ENCODE results near the gene ZNF503.
"Not testable (repeated sequence)": the region's sequence is repeated elsewhere in the genome, so short reads cannot be mapped to it uniquely, and the experiment has no call there.

The ZNF503 gene

GRCh38 chr10:75392744-75393143, 8.8 kb downstream of the ZNF503 start:
- no peak for FAIRE-seq

- no peak for FAIRE-seq
Measured at GRCh38 chr10:75392271-75392670, 9.3 kb downstream of the ZNF503 start.

GRCh38 chr10:75390178-75390577, 11.4 kb downstream of the ZNF503 start:
- no peak for FAIRE-seq

GRCh38 chr10:75388082-75388481, 13.5 kb downstream of the ZNF503 start:
- no peak for FAIRE-seq

GRCh38 chr10:75386128-75386527, 15.4 kb downstream of the ZNF503 start:
- no peak for FAIRE-seq

- no peak for FAIRE-seq
Measured at GRCh38 chr10:75379817-75380216, 21.7 kb downstream of the ZNF503 start.

GRCh38 chr10:75379212-75379724, 22.3 kb downstream of the ZNF503 start:
- no peak for FAIRE-seq

- no peak for FAIRE-seq
Measured at GRCh38 chr10:75378379-75378778, 23.2 kb downstream of the ZNF503 start.

GRCh38 chr10:75377869-75378268, 23.7 kb downstream of the ZNF503 start:
- FAIRE-seq = no peak

GRCh38 chr10:75375838-75376237, 25.7 kb downstream of the ZNF503 start:
- no peak for FAIRE-seq

GRCh38 chr10:75371010-75371409, 30.6 kb downstream of the ZNF503 start:
- no peak for FAIRE-seq

- FAIRE-seq = not testable (repeated sequence)
Measured at GRCh38 chr10:75369838-75370237, 31.7 kb downstream of the ZNF503 start.

GRCh38 chr10:75367901-75368300, 33.7 kb downstream of the ZNF503 start:
- no peak for FAIRE-seq

- no peak for FAIRE-seq
Measured at GRCh38 chr10:75367021-75367487, 34.5 kb downstream of the ZNF503 start.

GRCh38 chr10:75363431-75363830, 38.1 kb downstream of the ZNF503 start:
- FAIRE-seq = no peak

- FAIRE-seq = not testable (repeated sequence)
Measured at GRCh38 chr10:75359876-75360275, 41.7 kb downstream of the ZNF503 start.

GRCh38 chr10:75358835-75359421, 42.6 kb downstream of the ZNF503 start:
- FAIRE-seq = no peak

GRCh38 chr10:75358132-75358531, 43.4 kb downstream of the ZNF503 start:
- FAIRE-seq = no peak

- no peak for FAIRE-seq
Measured at GRCh38 chr10:75357500-75357899, 44.1 kb downstream of the ZNF503 start.

GRCh38 chr10:75356484-75356883, 45.1 kb downstream of the ZNF503 start:
- no peak for FAIRE-seq

GRCh38 chr10:75355706-75356105, 45.9 kb downstream of the ZNF503 start:
- FAIRE-seq = no peak

GRCh38 chr10:75353183-75353582, 48.4 kb downstream of the ZNF503 start:
- no peak for FAIRE-seq

- FAIRE-seq = no peak
Measured at GRCh38 chr10:75352650-75353049, 48.9 kb downstream of the ZNF503 start.

- FAIRE-seq = no peak
Measured at GRCh38 chr10:75351637-75352036, 49.9 kb downstream of the ZNF503 start.

- FAIRE-seq = no peak
Measured at GRCh38 chr10:75350791-75351190, 50.8 kb downstream of the ZNF503 start.
